Activated CD4-positive, alpha-beta T cell treated with anti-CD3 and anti-CD28 coated beads, Interleukin-2, Interleukin-6, amounts not matched to agents 100 ng/mL and 50 ng/mL, durations not matched to agents 16 hours and 8 hours (primary cell): ENCODE measurements around the gene MACROH2A2.
A peak's percentile ranks its signal among the peaks of the same experiment; 100 is the strongest.
"Not testable (repeated sequence)": the region's sequence is repeated elsewhere in the genome, so short reads cannot be mapped to it uniquely, and the experiment has no call there.

Experiments
- DNase-seq: peaks from one replicate; pipeline ENCODE4 v3.0.0-alpha.2; 2020

Gene MACROH2A2

GRCh38 chr10:70106958-70107791, 54.5 kb downstream of the MACROH2A2 start:
- DNase-seq: no peak

GRCh38 chr10:70109064-70109729, 56.6 kb downstream of the MACROH2A2 start:
- DNase-seq: no peak

- DNase-seq: no peak
Measured at GRCh38 chr10:70111496-70111895, 58.9 kb downstream of the MACROH2A2 start.

GRCh38 chr10:70112071-70112470, 59.4 kb downstream of the MACROH2A2 start:
- DNase-seq: no peak

GRCh38 chr10:70114902-70115301, 62.3 kb downstream of the MACROH2A2 start:
- no peak for DNase-seq

- peak; percentile 67 for DNase-seq
Measured at GRCh38 chr10:70115948-70116682, 63.5 kb downstream of the MACROH2A2 start.

- no peak for DNase-seq
Measured at GRCh38 chr10:70117646-70118045, 65.0 kb downstream of the MACROH2A2 start.

GRCh38 chr10:70118196-70118595, 65.5 kb downstream of the MACROH2A2 start:
- no peak for DNase-seq

- DNase-seq: no peak
Measured at GRCh38 chr10:70119197-70119596, 66.6 kb downstream of the MACROH2A2 start.

- DNase-seq: no peak
Measured at GRCh38 chr10:70119623-70120022, 67.0 kb downstream of the MACROH2A2 start.

GRCh38 chr10:70120417-70120816, 67.8 kb downstream of the MACROH2A2 start:
- DNase-seq: no peak

- no peak for DNase-seq
Measured at GRCh38 chr10:70121281-70121949, 68.8 kb downstream of the MACROH2A2 start.

GRCh38 chr10:70122742-70123141, 70.1 kb downstream of the MACROH2A2 start:
- no peak for DNase-seq

- DNase-seq: not testable (repeated sequence)
Measured at GRCh38 chr10:70123166-70123565, 70.5 kb downstream of the MACROH2A2 start.

GRCh38 chr10:70123817-70124216, 71.2 kb downstream of the MACROH2A2 start:
- DNase-seq: no peak

- DNase-seq: no peak
Measured at GRCh38 chr10:70124415-70124814, 71.8 kb downstream of the MACROH2A2 start.

- no peak for DNase-seq
Measured at GRCh38 chr10:70124918-70125317, 72.3 kb downstream of the MACROH2A2 start.

GRCh38 chr10:70125918-70126552, 73.4 kb downstream of the MACROH2A2 start:
- DNase-seq: no peak

- no peak for DNase-seq
Measured at GRCh38 chr10:70126700-70127395, 74.2 kb downstream of the MACROH2A2 start.

GRCh38 chr10:70130878-70131559, 78.4 kb downstream of the MACROH2A2 start:
- DNase-seq: no peak

GRCh38 chr10:70131560-70131937, 78.9 kb downstream of the MACROH2A2 start:
- DNase-seq: no peak
